ENCODE results near the gene NMRAL1. TPM values are rescaled to one million over a fixed set of nuclear protein-coding genes. Genes with fewer than 3 reads are reported as not detected.

Gene NMRAL1
- polyA plus RNA-seq, 1 donor from 2014 or later: 45.3 TPM

DNA sequence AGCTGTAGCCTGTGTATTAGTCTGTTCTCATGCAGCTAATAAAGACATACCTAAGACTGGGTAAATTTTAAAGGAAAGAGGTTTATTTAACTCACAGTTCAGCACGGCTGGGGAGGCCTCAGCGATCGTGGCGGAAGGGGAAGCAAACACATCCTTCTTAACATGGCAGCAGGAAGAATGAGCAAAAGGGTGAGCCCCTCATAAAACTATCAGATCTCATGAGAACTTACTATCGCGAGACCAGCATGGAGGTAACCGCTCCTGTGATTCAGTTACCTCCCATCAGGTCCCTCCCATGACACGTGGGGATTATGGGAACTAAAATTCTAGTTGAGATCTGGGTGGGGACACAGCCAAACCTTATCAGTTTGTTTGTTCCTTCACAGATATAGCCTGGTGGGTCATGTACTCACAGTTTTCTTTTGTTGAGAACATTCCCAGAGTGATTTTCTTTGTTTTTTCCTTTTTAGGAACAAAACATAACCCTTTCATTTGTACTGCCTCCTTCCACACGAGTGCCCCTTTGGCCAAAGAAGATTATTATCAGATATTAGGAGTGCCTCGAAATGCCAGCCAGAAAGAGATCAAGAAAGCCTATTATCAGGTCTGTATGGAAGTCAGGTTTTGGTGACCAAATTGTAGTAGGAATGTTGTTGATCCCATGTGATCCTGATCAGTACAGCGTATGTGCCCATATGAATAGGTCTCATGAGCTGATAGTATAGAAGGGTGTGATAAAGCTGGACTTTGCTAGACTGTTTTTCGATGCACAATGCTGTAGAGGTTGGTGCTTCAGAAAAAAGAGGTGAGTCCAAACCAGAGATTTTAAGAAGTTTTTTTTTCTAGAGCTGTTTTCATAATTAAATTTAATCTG lies 40.3 kb downstream of the NMRAL1 start:
- H3K4me3 Mint-ChIP-seq: no peak overlapping the region
- no peak overlapping the region for H3K27ac Mint-ChIP-seq
- H3K4me1 Mint-ChIP-seq: peaks cover 0 to 7% (median 5%) of the 10 kb centered on the region in 3 donors
- H3K9me3 Mint-ChIP-seq: no peaks in the 10 kb centered on the region
- peaks cover 5% of the 10 kb centered on the region for H3K36me3 Mint-ChIP-seq
- no peaks in the 10 kb centered on the region for H3K27me3 Mint-ChIP-seq

GRCh38 chr16:4433228-4433627 lies 41.2 kb downstream of the NMRAL1 start:
- Mint-ChIP-seq H3K27me3 (no peaks in the 10 kb centered on the region), H3K4me3 (peak overlapping the region in 1 of 4 donors; percentile 48), H3K4me1 (peaks cover 4 to 11% (median 5%) of the 10 kb centered on the region in 3 donors), H3K36me3 (peaks cover 5% of the 10 kb centered on the region), H3K9me3 (no peaks in the 10 kb centered on the region), H3K27ac (no peak overlapping the region)

GRCh38 chr16:4431023-4431422 lies 43.4 kb downstream of the NMRAL1 start:
- Mint-ChIP-seq H3K9me3 (no peaks in the 10 kb centered on the region), H3K4me1 (peaks cover 11 to 25% (median 14%) of the 10 kb centered on the region in 3 donors), H3K4me3 (peak overlapping the region in 1 of 4 donors; percentile 53), H3K36me3 (peaks cover 5% of the 10 kb centered on the region), H3K27ac (no peak overlapping the region), H3K27me3 (no peaks in the 10 kb centered on the region)

GRCh38 chr16:4428500-4428899 lies 45.9 kb downstream of the NMRAL1 start:
- Mint-ChIP-seq H3K36me3 (peaks cover 5% of the 10 kb centered on the region), H3K4me1 (peaks cover 12 to 25% (median 13%) of the 10 kb centered on the region in 3 donors), H3K27ac (peak overlapping the region in 1 of 3 donors; percentile 25), H3K27me3 (no peaks in the 10 kb centered on the region), H3K9me3 (no peaks in the 10 kb centered on the region), H3K4me3 (peak overlapping the region in 2 of 4 donors; percentile 57 to 65)

DNA sequence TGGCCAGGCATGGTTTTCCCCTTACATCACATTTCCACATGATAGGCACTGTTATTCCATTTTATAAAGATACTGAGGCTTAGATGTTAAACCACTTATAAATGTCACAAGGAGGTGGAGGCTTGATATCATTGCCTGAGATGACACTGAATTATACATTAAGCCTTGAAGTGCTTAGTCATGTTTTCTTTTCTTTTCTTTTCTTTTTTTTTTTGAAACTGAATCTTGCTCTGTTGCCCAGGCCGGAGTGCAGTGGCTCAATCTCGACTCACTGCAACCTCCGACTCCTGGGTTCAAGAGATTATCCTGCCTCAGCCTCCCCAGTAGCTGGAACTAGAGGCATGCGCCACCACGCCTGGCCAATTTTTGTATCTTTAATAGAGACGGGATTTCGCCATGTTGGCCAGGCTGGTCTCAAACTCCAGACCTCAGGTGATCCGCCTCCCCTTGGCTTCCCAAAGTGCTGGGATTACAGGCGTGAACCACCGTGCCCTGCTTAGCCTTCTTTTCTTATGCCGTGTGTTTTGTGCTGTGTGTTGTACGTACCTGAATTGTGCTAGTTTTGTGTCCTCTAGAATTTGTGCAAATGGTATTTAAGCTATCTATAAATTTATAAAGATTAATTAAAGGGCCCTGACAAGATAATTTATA lies 47.6 kb downstream of the NMRAL1 start:
- Mint-ChIP-seq H3K4me1 (peaks cover 11 to 24% (median 12%) of the 10 kb centered on the region in 3 donors), H3K27ac (peak overlapping the region; percentile 87 to 100 (median 99)), H3K36me3 (peaks cover 4% of the 10 kb centered on the region), H3K27me3 (no peaks in the 10 kb centered on the region), H3K4me3 (peak overlapping the region; percentile 85 to 99 (median 96)), H3K9me3 (no peaks in the 10 kb centered on the region)

DNA sequence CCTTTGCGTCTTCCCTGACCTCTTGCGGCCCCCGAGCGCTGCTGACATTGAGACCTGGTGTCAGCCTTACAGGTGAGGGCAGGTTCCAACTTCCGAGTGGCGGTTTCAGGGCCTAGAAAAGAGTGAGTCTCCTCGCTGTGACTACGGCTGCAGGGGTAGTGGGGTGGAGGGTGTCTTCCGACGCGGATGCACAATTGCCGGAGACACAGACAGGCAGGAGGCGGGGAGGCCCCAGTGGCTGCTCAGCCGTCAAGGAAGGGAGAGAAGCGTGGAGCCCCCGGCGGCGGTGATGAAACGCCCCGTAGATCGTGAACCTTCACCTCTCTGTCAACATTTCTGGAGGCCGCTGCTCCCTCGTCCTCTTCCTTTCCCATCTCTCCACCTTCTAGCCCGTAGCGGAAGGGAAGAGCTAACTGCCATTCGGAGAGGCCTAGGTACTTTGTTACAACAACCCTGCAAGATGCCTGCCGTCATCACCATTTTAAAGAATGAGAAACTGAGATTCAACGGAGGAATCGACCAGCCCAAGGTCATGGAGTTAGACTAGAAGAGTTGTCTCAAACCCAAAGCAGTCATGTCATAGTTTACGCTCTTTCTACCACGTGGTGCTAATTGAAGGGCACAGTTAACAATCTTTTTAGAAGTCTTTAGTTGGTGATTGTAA lies 48.3 kb downstream of the NMRAL1 start:
- peaks cover 4% of the 10 kb centered on the region for H3K36me3 Mint-ChIP-seq
- no peaks in the 10 kb centered on the region for H3K9me3 Mint-ChIP-seq
- peak overlapping the region; percentile 87 to 100 (median 99) for H3K27ac Mint-ChIP-seq
- peak overlapping the region; percentile 85 to 99 (median 96) for H3K4me3 Mint-ChIP-seq
- H3K4me1 Mint-ChIP-seq: peaks cover 12 to 24% (median 12%) of the 10 kb centered on the region in 3 donors
- no peaks in the 10 kb centered on the region for H3K27me3 Mint-ChIP-seq

DNA sequence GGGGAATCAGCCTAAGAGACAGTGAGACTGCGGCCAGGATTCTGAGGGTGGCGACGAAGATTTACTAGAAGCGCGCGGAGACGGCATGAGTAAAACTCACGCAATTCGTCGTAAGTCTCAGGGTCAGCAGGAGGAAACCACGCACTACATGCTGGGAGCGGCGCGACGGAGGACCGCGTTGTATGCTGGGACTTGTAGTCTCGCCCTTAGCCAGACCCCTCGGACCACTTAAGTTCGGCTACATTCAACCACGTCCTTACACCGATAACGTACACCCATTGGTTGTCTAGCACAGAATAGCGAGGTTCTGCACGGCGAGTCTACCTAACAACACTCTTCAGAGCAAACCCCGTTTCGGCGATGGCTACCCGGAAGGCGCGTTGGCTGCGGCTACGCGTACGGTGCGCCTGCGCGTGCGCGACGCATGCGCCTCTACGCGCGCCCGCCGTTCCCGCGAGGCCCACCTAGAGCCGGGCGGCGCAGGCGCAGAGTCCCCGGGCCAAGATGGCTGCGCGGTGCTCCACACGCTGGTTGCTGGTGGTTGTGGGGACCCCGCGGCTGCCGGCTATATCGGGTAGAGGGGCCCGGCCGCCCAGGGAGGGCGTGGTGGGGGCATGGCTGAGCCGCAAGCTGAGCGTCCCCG lies 48.9 kb downstream of the NMRAL1 start, which contains the start of gene DNAJA3:
DNAJA3 (plus strand) TSS at position 491 of the 643 bp plus-strand sequence; CDS start at position 505, 14 bp downstream.
- Mint-ChIP-seq H3K9me3 (no peaks in the 10 kb centered on the region), H3K27me3 (no peaks in the 10 kb centered on the region), H3K27ac (peak within 1 kb of the TSS; percentile 87 to 100 (median 99)), H3K4me3 (peak within 1 kb of the TSS; percentile 85 to 99 (median 96)), H3K36me3 (peaks cover 1% of the 10 kb centered on the region), H3K4me1 (peaks cover 12 to 24% (median 12%) of the 10 kb centered on the region in 3 donors)

- Mint-ChIP-seq H3K4me1 (peaks cover under 1 to 7% (median 2%) of the 10 kb centered on the region in 3 donors), H3K9me3 (no peaks in the 10 kb centered on the region), H3K36me3 (peaks cover 1% of the 10 kb centered on the region), H3K27ac (peak overlapping the region in 1 of 3 donors; percentile 57), H3K27me3 (no peaks in the 10 kb centered on the region), H3K4me3 (peak overlapping the region in 1 of 4 donors; percentile 16)
Observed at GRCh38 chr16:4420505-4421105, 53.8 kb downstream of the NMRAL1 start.

DNA sequence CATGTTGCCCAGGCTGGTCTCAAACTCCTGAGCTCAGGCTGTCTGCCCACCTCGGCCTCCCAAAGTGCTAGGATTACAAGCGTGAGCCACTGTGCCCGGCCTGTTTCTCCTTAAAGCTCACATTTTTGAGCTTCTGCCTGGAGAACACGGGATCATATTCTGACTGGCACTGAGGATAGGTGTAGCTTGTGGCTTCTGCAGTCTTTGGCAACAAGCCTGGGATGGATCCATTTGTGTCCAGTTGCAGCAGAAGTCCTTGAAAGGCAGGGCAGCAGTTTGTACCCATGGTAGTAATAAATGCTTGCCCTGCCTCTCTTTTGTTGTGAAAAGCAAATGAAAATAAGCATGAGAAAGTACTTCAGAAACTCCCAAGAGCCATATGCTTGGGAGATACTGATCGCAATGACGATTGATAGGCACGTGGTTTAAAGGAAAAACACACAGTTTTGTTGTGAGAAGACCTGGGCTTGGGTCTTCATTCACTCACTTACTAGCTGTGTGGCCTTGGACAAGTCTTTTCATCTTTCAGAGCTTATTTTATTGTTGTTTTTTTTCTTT lies 54.9 kb downstream of the NMRAL1 start:
- Mint-ChIP-seq H3K36me3 (peaks cover 1% of the 10 kb centered on the region), H3K4me3 (no peak overlapping the region), H3K27ac (peak overlapping the region in 1 of 3 donors; percentile 57), H3K27me3 (no peaks in the 10 kb centered on the region), H3K4me1 (peaks cover 5 to 14% (median 12%) of the 10 kb centered on the region in 3 donors), H3K9me3 (no peaks in the 10 kb centered on the region)

DNA sequence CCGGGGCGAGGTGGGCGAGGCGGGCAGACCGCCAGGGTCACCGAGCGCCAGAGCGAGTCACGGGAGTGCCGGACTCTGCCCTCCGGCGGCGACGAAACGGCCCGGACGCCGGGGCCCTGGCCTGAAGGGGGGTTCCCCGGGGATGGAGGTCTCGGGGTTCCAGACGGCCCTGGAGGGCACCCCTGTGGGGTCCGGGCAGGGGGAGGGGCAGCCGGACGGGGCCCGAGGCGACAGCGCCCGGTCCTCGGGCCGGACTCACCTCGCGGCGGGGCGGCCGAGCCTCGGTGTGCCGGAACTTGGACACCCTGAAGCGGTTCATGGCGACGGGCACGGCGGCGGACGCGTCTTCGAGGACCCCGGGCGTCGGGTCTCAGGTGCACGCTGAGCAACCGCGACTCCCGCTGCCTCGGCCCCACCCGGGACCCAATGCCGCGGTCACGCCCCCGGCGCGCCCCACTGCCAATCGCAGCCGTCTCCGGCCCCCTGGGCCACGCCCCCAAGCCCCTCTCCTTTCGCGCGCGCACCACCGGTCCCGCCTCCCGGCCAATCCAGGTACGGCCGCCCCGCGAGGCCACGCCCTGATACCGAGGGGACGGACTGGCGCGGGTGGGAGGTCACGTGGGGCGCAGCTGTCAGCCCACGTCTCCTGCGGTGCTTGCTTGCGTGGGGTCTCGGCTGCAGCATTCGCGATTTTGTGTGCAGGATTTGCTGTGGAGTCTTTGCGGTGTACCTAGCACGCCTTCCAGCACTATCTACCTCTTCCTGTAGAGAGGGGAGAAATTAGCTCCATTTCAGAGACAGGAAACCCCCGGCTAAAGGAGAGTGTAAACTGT lies 58.0 kb downstream of the NMRAL1 start, which contains the start of gene CORO7:
CORO7 (minus strand) TSS at position 397 of the 833 bp plus-strand sequence; CDS start at position 319, 78 bp downstream.
- H3K4me1 Mint-ChIP-seq: peaks cover 5 to 31% (median 25%) of the 10 kb centered on the region in 3 donors
- peak within 1 kb of the TSS; percentile 87 to 99 (median 99) for H3K27ac Mint-ChIP-seq
- no peaks in the 10 kb centered on the region for H3K9me3 Mint-ChIP-seq
- H3K4me3 Mint-ChIP-seq: peak within 1 kb of the TSS; percentile 92 to 97 (median 94)
- no peaks in the 10 kb centered on the region for H3K36me3 Mint-ChIP-seq
- no peaks in the 10 kb centered on the region for H3K27me3 Mint-ChIP-seq

DNA sequence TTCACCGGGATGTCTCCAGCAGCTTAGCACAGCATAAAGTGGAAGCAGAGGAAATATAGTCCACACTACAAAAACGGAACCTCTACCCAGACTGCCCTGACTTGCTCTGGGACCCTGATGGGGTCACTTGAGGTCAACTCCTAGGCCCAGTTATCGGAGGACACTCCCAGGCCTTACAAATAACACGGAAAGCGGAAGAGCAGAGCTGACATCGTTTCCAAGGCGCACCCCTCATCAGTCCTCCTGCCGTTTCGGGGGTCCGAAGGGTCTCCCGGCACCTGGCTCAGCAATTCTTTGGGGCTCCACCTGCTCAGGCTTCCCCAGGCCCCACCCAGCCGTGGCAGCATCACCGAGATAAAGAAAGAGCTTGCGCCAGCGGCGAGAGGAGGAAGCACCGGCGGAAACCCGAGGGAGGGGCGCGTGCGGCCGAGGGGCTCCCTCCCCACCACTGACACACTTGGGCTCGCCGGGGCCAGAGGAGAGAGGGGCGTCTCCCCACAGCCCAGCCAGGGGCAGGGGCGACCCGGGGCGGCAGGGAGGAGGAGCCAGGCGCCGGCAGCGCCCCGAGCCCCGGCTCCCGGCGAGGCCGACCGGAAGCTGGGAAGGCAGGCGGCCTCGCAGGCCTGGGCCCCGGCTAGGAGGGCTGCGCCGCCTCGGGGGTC lies 58.8 kb downstream of the NMRAL1 start:
- H3K36me3 Mint-ChIP-seq: no peaks in the 10 kb centered on the region
- no peaks in the 10 kb centered on the region for H3K9me3 Mint-ChIP-seq
- H3K27me3 Mint-ChIP-seq: no peaks in the 10 kb centered on the region
- H3K4me1 Mint-ChIP-seq: peaks cover 8 to 34% (median 28%) of the 10 kb centered on the region in 3 donors
- H3K27ac Mint-ChIP-seq: peak overlapping the region; percentile 87 to 99 (median 99)
- peak overlapping the region; percentile 92 to 96 (median 94) for H3K4me3 Mint-ChIP-seq

DNA sequence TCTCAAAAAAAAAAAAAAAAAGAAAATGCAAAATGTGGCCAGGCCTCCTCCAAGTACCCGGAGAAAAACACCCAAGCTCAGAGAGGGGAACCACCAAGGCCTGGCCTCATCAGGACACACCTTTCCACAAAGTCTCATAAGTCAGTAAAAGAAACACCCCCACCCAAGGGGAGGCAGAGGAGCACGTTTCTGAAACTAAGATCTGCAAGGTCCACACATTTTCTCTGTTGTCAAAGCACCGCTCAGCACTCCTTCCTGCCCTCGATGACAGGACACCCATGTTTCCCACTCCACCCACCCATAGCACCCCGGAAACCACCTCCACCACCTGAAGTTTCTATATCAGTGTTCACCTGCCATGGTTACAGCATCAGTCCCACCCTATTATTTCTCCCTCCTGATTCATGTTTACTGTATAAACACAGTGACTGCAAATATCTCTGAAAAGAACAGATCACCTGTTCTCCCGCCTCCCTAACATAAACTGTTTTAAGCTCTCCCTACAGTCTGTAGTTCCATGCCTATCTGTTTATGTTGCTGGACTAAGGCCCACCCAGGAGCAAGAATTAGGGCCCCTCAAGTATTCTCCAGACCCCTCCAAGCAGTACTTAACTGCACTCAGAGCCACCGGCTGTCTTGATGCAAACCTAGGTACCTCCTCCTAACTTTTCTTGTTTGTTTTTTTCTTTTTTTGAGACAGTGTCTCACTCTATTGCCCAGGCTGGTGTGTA lies 60.1 kb downstream of the NMRAL1 start:
- Mint-ChIP-seq H3K36me3 (no peaks in the 10 kb centered on the region), H3K4me3 (peak overlapping the region; percentile 92 to 96 (median 94)), H3K9me3 (no peaks in the 10 kb centered on the region), H3K27ac (peak overlapping the region; percentile 87 to 99 (median 99)), H3K27me3 (no peaks in the 10 kb centered on the region), H3K4me1 (peaks cover 13 to 35% (median 31%) of the 10 kb centered on the region in 3 donors)
